HepG2 (cell line): Measurements from ENCODE around the gene ACAT2. TPM values are rescaled to one million over a fixed set of nuclear protein-coding genes. Genes with fewer than 3 reads are reported as not detected.
"Not testable (repeated sequence)": the region's sequence is repeated elsewhere in the genome, so short reads cannot be mapped to it uniquely, and the experiment has no call there.

ENCODE experiments used
- ATAC-seq: fragments of 200-7000 bp; cut with Tn5 transposase; 3 replicates; pipeline ENCODE4 v1.9.1; 2020; ENCODE audit warnings: mild to moderate bottlenecking, moderate library complexity
- BruUV-seq: library from RNA; stranded (reverse); fragments of 400-500 nt; replicated peaks from 2 replicates; lab custom pipeline; 2021; lab: Mats Ljungman, UMichigan
- CTCF ChIA-PET: fragments of 300-600 bp; formaldehyde crosslinking; extraction: SDS; loops from one replicate; lab custom pipeline; 2021; ENCODE audit warnings: low total read pairs, inconsistent platforms, low intra/inter-chr PET ratio; lab: Yijun Ruan, JAX
- POLR2A ChIA-PET: fragments of 350-600 bp; sonication (Branson Sonifier 250); formaldehyde crosslinking; loops from one replicate; lab custom pipeline; 2020; ENCODE audit warnings: antibody characterized with exemption, inconsistent platforms; lab: Yijun Ruan, JAX
- DNase-seq: peaks from one replicate; pipeline ENCODE4 v3.0.0-alpha.2; 2015; ENCODE audit warnings: low spot score
- FAIRE-seq: peaks from 3 replicates; lab custom pipeline; 2011; peaks lifted over from hg19 to GRCh38; lab: Jason Lieb, UNC
- H2AFZ ChIP-seq: one replicate; pipeline ENCODE4 v1.6.1; 2011; ENCODE audit warnings: low read length, inconsistent platforms
- H3K27ac ChIP-seq: fragments of 300-600 bp; 3 replicates; pipeline ENCODE4 v1.8.0; 2011; ENCODE audit warnings: mixed run types, mild to moderate bottlenecking, mixed read lengths, low read length, inconsistent platforms; ENCODE audit not compliant: insufficient read depth; ENCODE audit errors: extremely low read length
- H3K27me3 ChIP-seq, 2 experiments: fragments of 200-600 bp in 1 of 2; 2 replicates in 1 of 2; 3 replicates in 1 of 2; pipeline versions ENCODE4 v1.6.0 to v1.8.0; 2011; ENCODE audit warnings: low read length in 2 of 2, mild to moderate bottlenecking in 2 of 2, moderate library complexity in 2 of 2, inconsistent platforms in 1 of 2; ENCODE audit not compliant: insufficient read depth in 2 of 2, control insufficient read depth in 1 of 2
- H3K36me3 ChIP-seq, 2 experiments: fragments of 200-600 bp in 1 of 2; replicated peaks in 1 of 2; 2 replicates in 1 of 2; 3 replicates in 1 of 2; pipeline versions ENCODE4 v1.5.1 to v1.8.0; 2011; ENCODE audit warnings: low read length in 2 of 2, inconsistent platforms in 1 of 2; ENCODE audit not compliant: insufficient read depth in 2 of 2, control insufficient read depth in 1 of 2
- H3K4me1 ChIP-seq: 2 replicates; pipeline ENCODE4 v1.5.1; 2012; ENCODE audit warnings: low read length, inconsistent platforms; ENCODE audit not compliant: insufficient read depth
- H3K4me2 ChIP-seq: 2 replicates; pipeline ENCODE4 v1.6.0; 2011; ENCODE audit warnings: low read depth, low read length, inconsistent platforms
- H3K4me3 ChIP-seq, 3 experiments: fragments of 200-600 bp in 1 of 3; sonication (generic), shearing (Covaris generic) in 1 of 3; replicated peaks in 1 of 3; 2 replicates each; pipeline ENCODE4 v1.5.1; 2011 to 2016; ENCODE audit warnings: low read length in 3 of 3, inconsistent platforms in 2 of 3, low read depth in 2 of 3, mild to moderate bottlenecking in 2 of 3, control low read depth in 1 of 3, mixed read lengths in 1 of 3; ENCODE audit not compliant: insufficient read depth in 1 of 3
- H3K79me2 ChIP-seq: one replicate; pipeline ENCODE4 v1.6.1; 2011; ENCODE audit warnings: low read length, inconsistent platforms; ENCODE audit not compliant: insufficient read depth
- H3K9ac ChIP-seq: 2 replicates; pipeline ENCODE4 v1.6.0; 2011; ENCODE audit warnings: mild to moderate bottlenecking, low read depth, low read length, inconsistent platforms; ENCODE audit not compliant: insufficient read depth
- H3K9me3 ChIP-seq: 2 replicates; pipeline ENCODE4 v1.5.1; 2012; ENCODE audit warnings: mild to moderate bottlenecking, low read length
- H4K20me1 ChIP-seq: 2 replicates; pipeline ENCODE4 v1.6.0; 2011; ENCODE audit warnings: inconsistent platforms, mild to moderate bottlenecking, low read length, moderate library complexity; ENCODE audit not compliant: insufficient read depth
- ARNT2 ChIP-seq: sonication (generic); formaldehyde crosslinking; IDR thresholded peaks from 2 replicates; pipeline ENCODE4 v1.8.0; 2022; ENCODE audit warnings: mild to moderate bottlenecking, low read depth, missing genetic modification reagents, moderate library complexity
- SMAD9 ChIP-seq: sonication (generic); formaldehyde crosslinking; IDR thresholded peaks from 2 replicates; pipeline ENCODE4 v1.5.1; 2020; ENCODE audit warnings: mild to moderate bottlenecking, missing genetic modification reagents
- ZNF121 ChIP-seq: sonication (generic); formaldehyde crosslinking; IDR thresholded peaks from 2 replicates; pipeline ENCODE4 v1.5.0; 2020; ENCODE audit warnings: mild to moderate bottlenecking, missing genetic modification reagents
- WGBS: methylation state at CpG from one replicate; pipeline ENCODE4 v1.1.6; 2017; ENCODE audit warnings: low lambda C conversion rate; 5-methylcytosine and 5-hydroxymethylcytosine counted together
- in situ Hi-C: cut with HindIII; loops from 2 replicates; pipeline ENCODE4 v1.10.0; 2017; ENCODE audit warnings: low pct_unique_long_range_greater_than_20kb; ENCODE audit not compliant: extremely low pct_ligation_motif_present
- intact Hi-C: fragments of 100-400 bp; cut with micrococcal nuclease; formaldehyde crosslinking; loops from one replicate; pipeline ENCODE4 v1.10.0; 2022; ENCODE audit not compliant: unreplicated experiment
- polyA plus RNA-seq, 8 experiments: library from polyadenylated mRNA; depleted of rRNA in 3 of 8; stranded (reverse) in 7 of 8; unstranded in 1 of 8; fragments of >200 nt; fragmentation: Illumina TruSeq in 4 of 8; extraction: Trizol in 4 of 8; gene quantifications; 2 replicates each; pipeline versions ENCODE4 v1.2.1 to v1.2.3, GENCODE V29; 2011 to 2016; ENCODE audit warnings: low read depth in 4 of 8, missing spikeins in 1 of 8, mixed read lengths in 1 of 8; ENCODE audit not compliant: insufficient read depth in 1 of 8
- total RNA-seq, 5 experiments: library from RNA; depleted of rRNA; stranded (reverse); fragments of >200 nt; fragmentation: Illumina TruSeq; extraction: Trizol; gene quantifications; 2 replicates each; pipeline ENCODE4 v1.2.3, GENCODE V29; 2016; ENCODE audit warnings: low read depth in 1 of 5
- TF ChIP-seq, protein P1 (sequence below): sonication (generic); formaldehyde crosslinking; IDR thresholded peaks from 2 replicates; pipeline ENCODE4 v1.4.0; 2020; ENCODE audit warnings: missing genetic modification reagents, mild to moderate bottlenecking, borderline replicate concordance

The ACAT2 gene
- total and polyA plus RNA-seq, 2 of the 13 experiments (the other 11 are each of a cell fraction or from before 2014, with no cell fraction given) = 121 to 534 TPM

DNA sequence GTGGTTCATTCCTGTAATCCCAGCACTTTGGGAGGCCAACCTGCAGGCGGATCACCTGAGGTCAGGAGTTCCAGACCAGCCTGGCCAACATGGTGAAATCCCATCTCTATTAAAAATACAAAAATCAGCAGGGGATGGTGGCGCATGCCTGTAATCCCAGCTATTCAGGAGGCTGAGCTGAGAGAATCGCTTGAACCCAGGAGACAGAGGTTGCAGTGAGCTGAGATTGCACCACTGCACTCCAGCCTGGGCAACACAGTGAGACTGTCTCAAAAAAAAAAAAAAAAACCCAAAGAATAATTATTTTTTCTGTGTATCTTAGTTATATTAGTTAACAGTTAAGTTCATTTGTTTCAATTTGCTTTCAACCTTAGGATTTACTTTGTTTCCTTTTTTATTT is 36.6 kb upstream of the ACAT2 start:
- DNase-seq, H3K36me3 ChIP-seq, ATAC-seq, H2AFZ ChIP-seq, H3K9me3 ChIP-seq, H3K9ac ChIP-seq, FAIRE-seq, H3K27ac ChIP-seq, CTCF ChIA-PET, intact Hi-C loops, BruUV-seq, H3K27me3 ChIP-seq: not testable (repeated sequence)
- TF ChIP-seq, protein P1, sequence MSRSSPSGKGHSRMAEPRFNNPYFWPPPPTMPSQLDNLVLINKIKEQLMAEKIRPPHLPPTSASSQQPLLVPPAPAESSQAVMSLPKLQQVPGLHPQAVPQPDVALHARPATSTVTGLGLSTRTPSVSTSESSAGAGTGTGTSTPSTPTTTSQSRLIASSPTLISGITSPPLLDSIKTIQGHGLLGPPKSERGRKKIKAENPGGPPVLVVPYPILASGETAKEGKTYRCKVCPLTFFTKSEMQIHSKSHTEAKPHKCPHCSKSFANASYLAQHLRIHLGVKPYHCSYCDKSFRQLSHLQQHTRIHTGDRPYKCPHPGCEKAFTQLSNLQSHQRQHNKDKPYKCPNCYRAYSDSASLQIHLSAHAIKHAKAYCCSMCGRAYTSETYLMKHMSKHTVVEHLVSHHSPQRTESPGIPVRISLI (CRISPR knock-in tag) = peak; percentile 47; the same call in 1 of the 2 replicates
- TF ChIP-seq SMAD9 (CRISPR knock-in tag) = 0 out of 2 replicates have a peak, but pooled peaks have one; percentile 1
- peak; percentile 93 for TF ChIP-seq ZNF121 (CRISPR knock-in tag)
- peak; percentile 32; the same call in 1 of the 2 replicates for TF ChIP-seq ARNT2 (CRISPR knock-in tag)
- peaks cover 42% of the 10 kb centered on the region for H3K4me1 ChIP-seq
- in situ Hi-C loops = loop anchor here (5.0 kb wide), 3 partner anchors 33 to 62 kb away; partner anchors contain the start of genes ACAT2, SOD2 and TCP1
- H3K79me2 ChIP-seq = peaks cover 75% of the 10 kb centered on the region
- H3K4me2 ChIP-seq = peak overlapping the region; percentile 92
- POLR2A ChIA-PET = interaction anchor here (1.9 to 13.1 kb wide), 4 partner anchors 23 to 65 kb away, joined by 5 to 175 read pairs (median 154); partner anchors contain the start of genes ACAT2, MRPL18, SOD2 and TCP1
- WGBS = 85% methylated on average over 3 of the region's 3 CpGs
- peak overlapping the region in 2 of 3 experiments; percentile 53 to 97; a peak in 2 of 6 replicates for H3K4me3 ChIP-seq
- peaks cover 28% of the 10 kb centered on the region for H4K20me1 ChIP-seq
